ENCODE results near the gene RPL7A.

- no peak for TF ChIP-seq BHLHE40 (IDR thresholded peaks at IDR 0.05; ENCODE audit: low read depth, low read length)
- TF ChIP-seq ELK1 (IDR thresholded peaks at IDR 0.05; ENCODE audit: borderline replicate concordance, low read depth, low read length) = no peak
- no peak for TF ChIP-seq POLR2A (IDR thresholded peaks at IDR 0.05; ENCODE audit: low read depth, low read length)
- no peak for TF ChIP-seq CTCF (conservative IDR thresholded peaks at IDR 0.05; ENCODE audit: low read depth, low read length)
- no peak for TF ChIP-seq RAD21 (IDR thresholded peaks at IDR 0.05; ENCODE audit: low read length)
- TF ChIP-seq MAZ (IDR thresholded peaks at IDR 0.05; ENCODE audit: borderline replicate concordance, low read depth, low read length) = no peak
- no peak for TF ChIP-seq USF2 (IDR thresholded peaks at IDR 0.05; ENCODE audit: low read depth, low read length)
- no peak for TF ChIP-seq SMC3 (IDR thresholded peaks at IDR 0.05; ENCODE audit: low read depth, low read length)
- no peak for TF ChIP-seq FOS (IDR thresholded peaks at IDR 0.05; ENCODE audit: low read depth, low read length)
These were observed 20.1 kb upstream of the RPL7A start for GRCh38 chr9:133327834-133328484.

Data from IMR-90 (cell line).